ENCODE data around the gene RIC8B.

The RIC8B gene

GRCh38 chr12:106867651-106868050 lies 93.2 kb downstream of the RIC8B start:
- DNase-seq (ENCODE audit: low read depth, low spot score) = no peak

DNA sequence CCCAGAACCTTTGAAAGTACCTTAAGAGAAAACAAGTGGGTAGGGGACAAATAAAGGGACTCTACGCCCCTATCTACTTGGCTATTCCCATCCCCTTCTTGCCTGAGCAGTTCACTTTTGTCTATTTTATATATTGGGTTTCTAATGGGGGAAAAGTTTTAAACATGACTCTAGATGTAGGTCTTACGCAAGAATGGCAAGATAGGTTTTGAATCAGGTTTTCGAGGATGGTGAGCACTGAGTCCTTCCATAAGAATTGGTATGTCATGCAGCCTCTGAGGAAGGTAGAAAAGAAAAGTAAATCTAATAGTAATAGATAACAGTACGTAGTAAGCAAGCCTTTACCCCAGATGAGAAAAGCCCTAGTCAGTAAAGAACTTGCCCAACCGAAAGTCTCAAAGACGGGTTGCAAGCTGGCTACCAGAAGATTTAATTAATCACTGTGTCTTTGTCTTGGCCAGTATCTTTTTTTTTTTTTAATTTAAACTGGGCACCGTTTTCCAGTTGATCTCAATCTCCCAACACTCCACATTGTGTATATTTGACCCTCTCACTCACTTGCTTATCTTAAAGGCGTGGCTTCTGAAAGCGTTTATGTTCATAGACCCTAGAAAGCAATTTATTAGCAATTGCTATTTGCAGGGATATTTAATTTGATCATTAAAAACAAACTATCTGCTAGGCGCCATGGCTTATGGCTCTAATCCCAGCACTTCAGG lies 94.7 kb downstream of the RIC8B start:
- DNase-seq (ENCODE audit: low read depth, low spot score) = no peak

- no peak for DNase-seq (ENCODE audit: low read depth, low spot score)
Measured at GRCh38 chr12:106870116-106870515, 95.6 kb downstream of the RIC8B start.

DNA sequence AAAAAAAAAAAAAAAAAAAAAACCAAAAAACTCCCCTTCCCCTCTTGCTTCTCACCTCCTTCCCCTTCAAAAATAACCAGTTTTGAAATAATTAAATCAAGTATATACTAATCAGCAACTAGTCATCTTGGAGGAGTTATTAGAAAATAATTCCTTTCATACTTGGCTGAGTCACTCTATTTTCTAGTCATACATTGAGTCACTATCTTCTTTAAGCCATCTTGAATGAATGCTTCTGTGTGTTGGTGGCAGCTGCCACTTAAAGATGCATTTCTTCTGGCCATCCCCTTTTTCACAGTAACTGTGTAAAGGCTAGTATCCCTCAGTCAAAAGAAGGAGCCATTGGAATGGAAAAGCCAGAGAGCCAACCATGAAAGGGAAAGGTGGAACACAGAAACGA lies 97.0 kb downstream of the RIC8B start:
- DNase-seq (ENCODE audit: low read depth, low spot score) = no peak

- no peak for DNase-seq (ENCODE audit: low read depth, low spot score)
Measured at GRCh38 chr12:106873983-106874382, 99.5 kb downstream of the RIC8B start.

DNA sequence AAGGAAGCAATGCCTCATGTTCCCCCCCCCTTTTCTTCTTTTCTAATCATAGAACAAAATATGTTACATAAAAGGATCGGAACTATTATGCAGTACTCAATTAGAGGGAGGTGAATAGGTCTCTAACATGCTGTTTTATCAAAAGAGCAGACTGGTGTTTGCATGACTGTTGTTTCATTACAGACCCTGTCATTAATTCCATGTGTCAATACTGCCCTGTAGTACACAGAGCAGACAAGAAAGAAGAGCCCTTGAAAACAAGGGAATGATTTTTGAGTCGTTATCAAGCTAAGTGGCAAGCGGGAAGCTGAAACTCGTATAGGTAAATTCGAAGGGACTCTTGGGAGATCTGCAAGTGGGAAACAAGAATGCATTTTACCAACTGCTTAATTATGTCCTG lies 104.3 kb downstream of the RIC8B start:
- DNase-seq (ENCODE audit: low read depth, low spot score) = no peak

DNA sequence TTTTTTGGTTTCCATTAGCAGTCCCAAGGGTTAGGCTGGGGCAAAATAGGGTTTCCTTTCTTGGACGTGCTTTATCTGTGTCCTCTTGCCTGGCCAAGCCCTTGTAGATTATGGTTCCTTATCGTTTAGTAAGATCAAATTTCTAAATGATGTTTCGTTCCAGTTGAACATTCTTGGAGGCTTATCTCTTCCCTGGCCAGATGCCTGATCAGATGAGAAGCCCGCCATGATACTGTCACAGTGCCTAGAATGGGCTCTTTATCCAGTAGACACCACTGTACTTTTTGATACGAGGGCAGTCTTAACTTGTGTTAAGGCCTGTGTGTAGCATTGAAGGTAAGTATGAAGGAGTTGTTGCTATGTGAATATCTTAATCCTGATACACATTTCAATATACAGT lies 105.1 kb downstream of the RIC8B start:
- no peak for DNase-seq (ENCODE audit: low read depth, low spot score)

DNA sequence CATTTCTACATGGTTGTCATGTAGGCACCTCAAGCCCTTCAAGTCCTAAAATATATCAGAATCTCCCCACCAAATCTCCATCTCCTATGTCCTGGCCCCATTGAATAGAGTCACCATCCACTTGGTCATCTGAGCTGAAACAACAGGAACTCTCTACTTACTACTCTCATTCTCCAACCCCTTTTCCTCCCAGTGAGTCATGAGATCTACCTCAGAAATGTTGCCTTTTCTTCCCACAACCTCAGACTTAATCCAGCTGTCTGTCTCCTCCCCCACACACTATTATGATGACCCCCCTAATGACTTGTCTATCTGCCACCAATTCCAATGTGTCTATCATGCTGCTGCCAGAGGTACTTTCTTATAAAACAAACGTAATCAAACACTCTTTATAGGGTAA lies 108.9 kb downstream of the RIC8B start:
- DNase-seq (ENCODE audit: low read depth, low spot score) = no peak

DNA sequence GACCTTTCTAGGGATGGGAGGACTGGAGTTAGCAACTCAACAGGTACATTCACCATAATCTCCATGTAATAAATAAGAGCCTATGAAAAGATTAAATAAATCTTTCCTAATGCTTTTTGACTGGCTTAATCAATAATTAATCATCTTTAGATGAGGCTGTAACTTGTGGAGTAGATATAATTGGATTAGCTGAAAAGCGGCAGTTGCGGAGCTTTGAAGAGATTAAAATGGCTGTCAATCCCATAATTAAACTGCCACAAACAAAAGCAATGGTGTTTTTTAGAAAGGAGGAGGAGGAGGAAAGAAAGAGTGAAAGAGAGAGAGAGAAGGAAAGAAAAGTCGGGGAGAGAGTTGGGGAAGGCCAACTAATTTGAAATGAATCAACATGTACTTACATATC lies 110.5 kb downstream of the RIC8B start:
- DNase-seq (ENCODE audit: low read depth, low spot score) = no peak

GRCh38 chr12:106885541-106886249 lies 111.2 kb downstream of the RIC8B start:
- DNase-seq (ENCODE audit: low read depth, low spot score) = no peak

GRCh38 chr12:106886932-106887331 lies 112.5 kb downstream of the RIC8B start:
- DNase-seq (ENCODE audit: low read depth, low spot score) = no peak

DNA sequence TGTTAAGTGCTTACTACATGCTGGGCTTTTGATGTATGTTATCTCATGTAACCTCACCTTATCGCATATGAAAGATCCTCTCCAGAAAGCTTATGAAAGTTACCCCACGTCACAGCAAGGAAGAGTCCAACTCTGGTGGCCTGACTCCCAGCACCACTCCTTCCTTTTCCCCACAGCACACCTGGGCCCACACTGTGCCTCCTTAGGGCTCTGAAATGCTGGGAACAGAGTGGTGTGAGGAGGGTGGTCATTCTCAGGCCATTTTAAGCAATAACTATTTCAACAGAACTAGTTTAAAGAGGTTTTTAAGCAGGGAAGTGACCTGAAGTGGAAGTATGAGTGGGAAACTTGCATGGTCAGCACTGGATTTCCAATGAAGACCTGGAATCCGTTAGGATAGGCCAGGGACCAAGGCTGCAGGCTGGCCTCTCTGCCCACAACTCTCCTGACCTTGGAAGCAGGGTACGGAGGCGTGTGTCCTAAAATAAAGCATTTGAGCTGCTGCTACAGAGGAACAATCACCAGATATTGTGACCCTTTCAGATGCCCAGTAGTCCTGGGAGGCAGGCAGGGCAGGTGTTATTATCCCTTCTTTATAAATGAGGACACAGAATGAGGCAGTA lies 114.0 kb downstream of the RIC8B start:
- no peak for DNase-seq (ENCODE audit: low read depth, low spot score)

DNA sequence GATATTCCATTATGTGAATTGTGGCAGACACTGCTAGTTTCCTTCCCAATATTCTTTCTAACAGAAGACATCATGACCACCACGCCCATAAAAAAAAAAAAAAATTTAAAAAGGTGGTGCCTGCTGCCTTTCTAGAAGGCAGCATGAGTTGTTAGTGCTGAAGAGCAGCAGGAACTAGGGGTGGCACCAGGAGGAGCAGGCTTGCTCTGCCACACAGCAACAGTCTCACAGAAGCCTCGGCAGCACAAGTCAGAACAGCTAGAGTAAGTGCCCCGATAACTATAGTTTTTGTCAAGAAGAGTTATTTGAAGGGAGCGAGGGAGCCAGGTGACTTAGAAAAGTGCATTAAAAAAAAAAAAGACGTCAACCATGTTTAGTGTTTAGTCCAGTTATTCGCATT lies 114.8 kb downstream of the RIC8B start:
- no peak for DNase-seq (ENCODE audit: low read depth, low spot score)

GRCh38 chr12:106889950-106890626 lies 115.6 kb downstream of the RIC8B start:
- DNase-seq (ENCODE audit: low read depth, low spot score) = no peak

GRCh38 chr12:106892075-106892474 lies 117.6 kb downstream of the RIC8B start:
- no peak for DNase-seq (ENCODE audit: low read depth, low spot score)

- no peak for DNase-seq (ENCODE audit: low read depth, low spot score)
Measured at GRCh38 chr12:106893451-106893850, 119.0 kb downstream of the RIC8B start.

- DNase-seq (ENCODE audit: low read depth, low spot score) = no peak
Measured at GRCh38 chr12:106894774-106895173, 120.3 kb downstream of the RIC8B start.

GRCh38 chr12:106896603-106897002 lies 122.1 kb downstream of the RIC8B start:
- DNase-seq (ENCODE audit: low read depth, low spot score) = no peak

DNA sequence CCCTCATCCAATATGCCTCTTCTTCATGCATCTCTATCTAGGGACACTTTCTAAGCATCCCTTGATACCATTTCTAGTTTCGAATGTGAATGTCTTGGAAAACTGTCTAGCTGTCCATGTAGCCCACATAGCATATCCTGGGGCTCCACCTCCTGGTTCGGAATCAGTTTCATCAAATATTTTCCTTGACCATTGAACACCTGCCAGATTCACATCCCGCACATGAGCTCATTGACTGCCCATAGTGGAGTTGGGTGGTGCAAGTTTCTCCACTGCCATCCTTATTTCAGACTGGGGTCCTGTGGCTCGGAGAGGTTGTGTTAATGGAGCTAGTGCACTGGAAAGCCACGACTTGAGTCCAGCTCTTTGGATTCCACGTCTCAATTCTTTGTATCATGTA lies 122.6 kb downstream of the RIC8B start:
- DNase-seq (ENCODE audit: low read depth, low spot score) = no peak

DNA sequence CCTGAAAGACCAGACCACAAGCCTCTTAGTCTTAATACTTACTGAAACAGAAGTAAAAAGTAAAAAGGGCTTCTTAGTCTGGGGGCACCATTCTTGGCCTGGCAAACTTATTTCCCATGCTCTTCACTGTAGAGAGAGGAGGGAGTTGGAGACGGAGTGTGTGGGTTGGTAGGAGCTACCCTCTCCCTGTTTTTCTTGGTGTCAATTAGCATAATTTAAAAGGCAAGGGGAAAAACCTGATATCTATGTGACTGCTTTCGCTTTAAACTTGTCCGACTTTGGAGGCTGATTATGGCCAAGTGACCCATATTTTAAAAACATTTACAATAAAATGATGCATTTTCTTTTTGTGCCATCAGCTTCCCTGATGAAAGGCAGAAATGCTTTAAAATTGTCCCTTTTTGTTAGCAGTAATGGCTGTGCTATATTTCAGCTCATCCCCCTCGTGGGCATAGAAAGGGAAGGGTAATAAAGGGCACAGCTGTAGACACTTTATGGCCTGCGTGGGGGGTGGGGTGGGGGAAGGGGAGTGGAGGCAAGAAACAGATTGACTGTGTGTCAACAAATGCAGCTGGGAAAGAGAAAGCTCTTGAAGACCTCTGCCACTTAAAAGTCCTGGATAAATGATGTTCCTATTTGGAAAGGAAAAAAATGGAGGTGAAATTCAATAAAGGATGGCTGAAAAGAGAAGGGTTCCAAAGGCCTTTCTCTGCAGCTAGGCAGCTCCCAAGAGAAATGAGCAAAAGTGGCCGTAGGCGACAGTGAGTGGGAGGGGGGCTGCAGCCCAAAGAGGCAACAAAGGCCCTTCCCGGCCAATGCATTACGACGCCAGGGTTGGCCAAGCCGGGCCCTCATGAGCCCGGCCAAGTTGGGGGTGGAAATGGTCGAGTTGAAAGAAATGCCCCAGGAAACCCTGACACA lies 123.8 kb downstream of the RIC8B start:
- no peak for DNase-seq (ENCODE audit: low read depth, low spot score)

- no peak for DNase-seq (ENCODE audit: low read depth, low spot score)
Measured at GRCh38 chr12:106900554-106900953, 126.1 kb downstream of the RIC8B start.

All from brain pericyte (primary cell).